ENCODE results near the gene GUCY1A2.

GUCY1A2 gene

GRCh38 chr11:106656646-106657045 is 361.6 kb downstream of the GUCY1A2 start:
- Mint-ChIP-seq H3K9me3 (peaks cover 9% of the 10 kb centered on the region), H3K4me3 (no peak overlapping the region), H3K36me3 (no peaks in the 10 kb centered on the region), H3K27ac (no peak overlapping the region), H3K4me1 (no peaks in the 10 kb centered on the region)
- ATAC-seq: no peak
- no peak for DNase-seq (ENCODE audit: low spot score in 2 of 2)

- no peak for ATAC-seq
- H3K4me3 Mint-ChIP-seq: no peak overlapping the region
- H3K36me3 Mint-ChIP-seq: no peaks in the 10 kb centered on the region
- DNase-seq (ENCODE audit: low spot score in 2 of 2): no peak
- no peak overlapping the region for H3K27ac Mint-ChIP-seq
- no peaks in the 10 kb centered on the region for H3K4me1 Mint-ChIP-seq
- H3K9me3 Mint-ChIP-seq: peaks cover 6% of the 10 kb centered on the region
Measured at GRCh38 chr11:106644824-106645223, 373.5 kb downstream of the GUCY1A2 start.

GRCh38 chr11:106642331-106642730 is 375.9 kb downstream of the GUCY1A2 start:
- no peak overlapping the region for H3K27ac Mint-ChIP-seq
- ATAC-seq: no peak
- no peaks in the 10 kb centered on the region for H3K4me1 Mint-ChIP-seq
- no peak for DNase-seq (ENCODE audit: low spot score in 2 of 2)
- H3K36me3 Mint-ChIP-seq: no peaks in the 10 kb centered on the region
- no peak overlapping the region for H3K4me3 Mint-ChIP-seq
- peaks cover 6% of the 10 kb centered on the region for H3K9me3 Mint-ChIP-seq

GRCh38 chr11:106632283-106632682 is 386.0 kb downstream of the GUCY1A2 start:
- no peaks in the 10 kb centered on the region for H3K36me3 Mint-ChIP-seq
- H3K4me1 Mint-ChIP-seq: no peaks in the 10 kb centered on the region
- ATAC-seq: no peak
- peaks cover 13% of the 10 kb centered on the region for H3K9me3 Mint-ChIP-seq
- no peak for DNase-seq (ENCODE audit: low spot score in 2 of 2)
- no peak overlapping the region for H3K4me3 Mint-ChIP-seq
- no peak overlapping the region for H3K27ac Mint-ChIP-seq

- H3K4me1 Mint-ChIP-seq: no peaks in the 10 kb centered on the region
- H3K4me3 Mint-ChIP-seq: no peak overlapping the region
- ATAC-seq: no peak
- H3K9me3 Mint-ChIP-seq: peaks cover 23% of the 10 kb centered on the region
- DNase-seq (ENCODE audit: low spot score in 2 of 2): no peak
- H3K36me3 Mint-ChIP-seq: no peaks in the 10 kb centered on the region
- no peak overlapping the region for H3K27ac Mint-ChIP-seq
Measured at GRCh38 chr11:106627694-106628093, 390.6 kb downstream of the GUCY1A2 start.

GRCh38 chr11:106625566-106625965 is 392.7 kb downstream of the GUCY1A2 start:
- no peaks in the 10 kb centered on the region for H3K36me3 Mint-ChIP-seq
- no peak for ATAC-seq
- no peak overlapping the region for H3K4me3 Mint-ChIP-seq
- H3K27ac Mint-ChIP-seq: no peak overlapping the region
- no peak for DNase-seq (ENCODE audit: low spot score in 2 of 2)
- no peaks in the 10 kb centered on the region for H3K4me1 Mint-ChIP-seq
- peaks cover 20% of the 10 kb centered on the region for H3K9me3 Mint-ChIP-seq

GRCh38 chr11:106624377-106624776 is 393.9 kb downstream of the GUCY1A2 start:
- Mint-ChIP-seq H3K4me1 (no peaks in the 10 kb centered on the region), H3K9me3 (peaks cover 20% of the 10 kb centered on the region), H3K4me3 (no peak overlapping the region), H3K36me3 (no peaks in the 10 kb centered on the region), H3K27ac (no peak overlapping the region)
- DNase-seq (ENCODE audit: low spot score in 2 of 2): no peak
- ATAC-seq: no peak
